Measurements from ENCODE around the gene NWD2.

NWD2 gene

DNA sequence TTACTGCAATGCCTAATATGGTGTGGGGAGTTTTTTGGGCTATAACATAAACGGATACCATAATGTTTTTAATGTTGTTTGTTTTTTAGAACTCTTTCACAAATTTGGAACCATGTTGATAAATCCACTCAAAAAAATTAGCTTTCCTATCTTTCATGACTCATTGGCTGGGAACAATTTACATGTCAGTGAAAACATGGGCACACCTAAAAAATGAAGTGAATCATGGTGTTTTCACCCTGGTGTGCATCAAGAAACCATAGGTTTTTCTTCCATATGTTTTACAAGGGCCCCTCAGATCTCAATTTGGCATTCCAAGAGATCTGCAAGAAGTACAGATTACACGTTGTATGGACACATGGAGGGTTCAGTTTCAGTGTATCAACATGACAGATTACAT, 207.1 kb downstream of the NWD2 start:
- no peaks in the 10 kb centered on the region for H3K9me3 ChIP-seq (ENCODE audit: control insufficient read depth, low read length)
- H3K4me1 ChIP-seq (ENCODE audit: control insufficient read depth, insufficient read depth, low read length): peaks cover 4% of the 10 kb centered on the region
- no peaks in the 10 kb centered on the region for H3K36me3 ChIP-seq (ENCODE audit: control insufficient read depth, insufficient read depth, low read length)
- no peak overlapping the region for H3K9ac ChIP-seq (ENCODE audit: low read length)
- H3K27me3 ChIP-seq (ENCODE audit: control insufficient read depth, insufficient read depth, low read length): no peaks in the 10 kb centered on the region
- no peak overlapping the region for H3K4me3 ChIP-seq (ENCODE audit: low read length)

- no peaks in the 10 kb centered on the region for H3K36me3 ChIP-seq (ENCODE audit: control insufficient read depth, insufficient read depth, low read length)
- peak overlapping the region; percentile 67 for H3K9ac ChIP-seq (ENCODE audit: low read length)
- peak overlapping the region; percentile 40 for H3K4me3 ChIP-seq (ENCODE audit: low read length)
- no peaks in the 10 kb centered on the region for H3K9me3 ChIP-seq (ENCODE audit: control insufficient read depth, low read length)
- peaks cover 13% of the 10 kb centered on the region for H3K4me1 ChIP-seq (ENCODE audit: control insufficient read depth, insufficient read depth, low read length)
- H3K27me3 ChIP-seq (ENCODE audit: control insufficient read depth, insufficient read depth, low read length): no peaks in the 10 kb centered on the region
These were observed 208.4 kb downstream of the NWD2 start for GRCh38 chr4:37452952-37453280.

- peaks cover 14% of the 10 kb centered on the region for H3K4me1 ChIP-seq (ENCODE audit: control insufficient read depth, insufficient read depth, low read length)
- H3K9me3 ChIP-seq (ENCODE audit: control insufficient read depth, low read length): no peaks in the 10 kb centered on the region
- no peaks in the 10 kb centered on the region for H3K36me3 ChIP-seq (ENCODE audit: control insufficient read depth, insufficient read depth, low read length)
- peak overlapping the region; percentile 68 for H3K9ac ChIP-seq (ENCODE audit: low read length)
- peak overlapping the region; percentile 40 for H3K4me3 ChIP-seq (ENCODE audit: low read length)
- H3K27me3 ChIP-seq (ENCODE audit: control insufficient read depth, insufficient read depth, low read length): no peaks in the 10 kb centered on the region
These were observed 208.9 kb downstream of the NWD2 start for GRCh38 chr4:37453281-37453998.

DNA sequence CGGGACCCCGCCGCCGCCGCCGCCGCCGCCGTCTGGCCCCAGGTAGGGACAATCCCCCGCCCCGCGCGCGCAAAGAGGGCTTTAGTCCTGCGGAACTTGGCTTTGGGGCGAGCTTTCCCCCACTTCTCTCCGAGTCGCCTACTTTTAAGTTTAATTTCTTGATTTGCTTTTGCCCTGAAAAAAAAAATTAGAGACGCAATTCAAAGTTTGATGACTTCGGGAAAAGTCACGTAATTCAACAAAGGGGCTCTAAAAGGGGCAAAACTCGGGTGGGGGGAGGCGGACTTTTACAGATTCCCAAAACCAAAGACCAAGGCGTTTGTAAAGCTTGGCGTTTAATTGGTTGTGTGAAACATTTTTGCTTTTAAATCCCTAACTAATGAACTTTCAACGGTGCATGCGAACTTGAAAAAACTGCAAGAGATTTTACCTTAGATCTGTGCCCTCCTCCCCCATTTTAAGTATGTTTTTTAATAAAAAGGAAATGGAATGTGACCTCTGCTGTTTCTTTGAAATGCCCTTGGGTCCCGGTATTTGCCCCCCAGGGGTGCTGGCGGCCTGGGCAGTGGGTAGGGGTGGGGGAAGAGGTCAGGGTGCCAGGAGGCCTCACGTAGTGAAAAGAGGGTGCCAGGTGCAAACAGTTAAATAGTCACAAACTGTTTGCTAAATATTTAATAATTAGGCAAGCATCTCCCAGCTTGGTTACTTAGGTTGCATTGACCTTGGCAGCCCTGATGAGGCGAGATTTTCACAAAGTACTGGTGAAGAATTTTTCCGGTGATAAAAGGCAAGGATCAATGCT, 209.7 kb downstream of the NWD2 start:
- H3K36me3 ChIP-seq (ENCODE audit: control insufficient read depth, insufficient read depth, low read length): no peaks in the 10 kb centered on the region
- H3K9me3 ChIP-seq (ENCODE audit: control insufficient read depth, low read length): no peaks in the 10 kb centered on the region
- H3K4me3 ChIP-seq (ENCODE audit: low read length): peak overlapping the region; percentile 53
- peaks cover 14% of the 10 kb centered on the region for H3K4me1 ChIP-seq (ENCODE audit: control insufficient read depth, insufficient read depth, low read length)
- peak overlapping the region; percentile 68 for H3K9ac ChIP-seq (ENCODE audit: low read length)
- H3K27me3 ChIP-seq (ENCODE audit: control insufficient read depth, insufficient read depth, low read length): no peaks in the 10 kb centered on the region

- Histone ChIP-seq H3K4me3 (ENCODE audit: low read length) (peak overlapping the region; percentile 53), H3K36me3 (ENCODE audit: control insufficient read depth, insufficient read depth, low read length) (no peaks in the 10 kb centered on the region), H3K9me3 (ENCODE audit: control insufficient read depth, low read length) (no peaks in the 10 kb centered on the region), H3K4me1 (ENCODE audit: control insufficient read depth, insufficient read depth, low read length) (peaks cover 14% of the 10 kb centered on the region), H3K27me3 (ENCODE audit: control insufficient read depth, insufficient read depth, low read length) (no peaks in the 10 kb centered on the region), H3K9ac (ENCODE audit: low read length) (peak overlapping the region; percentile 68)
These were observed 211.0 kb downstream of the NWD2 start for GRCh38 chr4:37455301-37456131.

DNA sequence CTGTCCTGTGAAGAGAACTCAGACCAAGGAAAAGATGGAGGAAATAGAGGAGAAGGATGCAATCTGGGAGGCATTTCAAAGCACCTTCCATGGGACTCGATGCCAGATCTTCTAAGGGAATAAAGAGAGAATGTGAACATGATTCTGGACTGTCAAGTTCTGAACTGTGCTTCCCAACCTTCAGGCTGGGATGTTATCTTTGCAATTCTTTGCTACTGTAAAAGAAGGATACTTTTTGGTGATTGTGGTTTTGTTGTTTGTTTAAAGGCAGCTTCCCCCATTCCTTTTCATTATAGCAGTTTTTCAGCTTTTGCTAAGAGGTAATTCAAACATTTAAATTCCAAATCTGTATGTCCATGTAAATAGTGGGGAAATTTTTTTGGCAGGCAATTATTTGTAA, 217.3 kb downstream of the NWD2 start:
- no peaks in the 10 kb centered on the region for H3K36me3 ChIP-seq (ENCODE audit: control insufficient read depth, insufficient read depth, low read length)
- no peak overlapping the region for H3K4me3 ChIP-seq (ENCODE audit: low read length)
- H3K9me3 ChIP-seq (ENCODE audit: control insufficient read depth, low read length): no peaks in the 10 kb centered on the region
- peak overlapping the region; percentile 24 for H3K9ac ChIP-seq (ENCODE audit: low read length)
- H3K4me1 ChIP-seq (ENCODE audit: control insufficient read depth, insufficient read depth, low read length): peaks cover 31% of the 10 kb centered on the region
- H3K27me3 ChIP-seq (ENCODE audit: control insufficient read depth, insufficient read depth, low read length): no peaks in the 10 kb centered on the region

GRCh38 chr4:37463033-37463856, 218.7 kb downstream of the NWD2 start:
- peak overlapping the region; percentile 76 for H3K9ac ChIP-seq (ENCODE audit: low read length)
- peak overlapping the region; percentile 44 for H3K4me3 ChIP-seq (ENCODE audit: low read length)
- H3K9me3 ChIP-seq (ENCODE audit: control insufficient read depth, low read length): no peaks in the 10 kb centered on the region
- H3K36me3 ChIP-seq (ENCODE audit: control insufficient read depth, insufficient read depth, low read length): no peaks in the 10 kb centered on the region
- no peaks in the 10 kb centered on the region for H3K27me3 ChIP-seq (ENCODE audit: control insufficient read depth, insufficient read depth, low read length)
- peaks cover 33% of the 10 kb centered on the region for H3K4me1 ChIP-seq (ENCODE audit: control insufficient read depth, insufficient read depth, low read length)

- Histone ChIP-seq H3K9ac (ENCODE audit: low read length) (peak overlapping the region; percentile 76), H3K36me3 (ENCODE audit: control insufficient read depth, insufficient read depth, low read length) (no peaks in the 10 kb centered on the region), H3K4me1 (ENCODE audit: control insufficient read depth, insufficient read depth, low read length) (peaks cover 42% of the 10 kb centered on the region), H3K27me3 (ENCODE audit: control insufficient read depth, insufficient read depth, low read length) (no peaks in the 10 kb centered on the region), H3K9me3 (ENCODE audit: control insufficient read depth, low read length) (no peaks in the 10 kb centered on the region), H3K4me3 (ENCODE audit: low read length) (peak overlapping the region; percentile 34)
These were observed 220.0 kb downstream of the NWD2 start for GRCh38 chr4:37464373-37465128.

DNA sequence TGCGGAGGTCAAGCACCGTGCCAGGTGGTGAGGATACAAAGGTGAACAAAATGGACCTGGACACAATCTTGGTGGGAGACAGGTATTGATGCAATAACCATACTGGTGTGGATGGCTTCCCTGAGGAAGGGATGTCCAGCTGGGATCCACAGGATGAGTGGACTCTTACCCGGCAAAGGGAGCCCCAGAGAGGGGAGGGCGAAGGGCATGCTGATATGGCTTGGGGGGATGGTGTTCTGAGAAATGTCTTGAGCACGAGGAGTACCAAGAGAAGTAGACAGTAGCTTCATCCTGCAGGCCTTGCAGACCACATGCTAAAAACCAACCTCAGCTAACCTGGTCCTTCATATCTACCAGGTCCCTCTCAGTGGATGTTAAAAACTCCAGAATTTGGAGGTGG, 220.8 kb downstream of the NWD2 start:
- Histone ChIP-seq H3K27me3 (ENCODE audit: control insufficient read depth, insufficient read depth, low read length) (no peaks in the 10 kb centered on the region), H3K4me3 (ENCODE audit: low read length) (no peak overlapping the region), H3K9ac (ENCODE audit: low read length) (no peak overlapping the region), H3K4me1 (ENCODE audit: control insufficient read depth, insufficient read depth, low read length) (peaks cover 46% of the 10 kb centered on the region), H3K36me3 (ENCODE audit: control insufficient read depth, insufficient read depth, low read length) (no peaks in the 10 kb centered on the region), H3K9me3 (ENCODE audit: control insufficient read depth, low read length) (no peaks in the 10 kb centered on the region)

DNA sequence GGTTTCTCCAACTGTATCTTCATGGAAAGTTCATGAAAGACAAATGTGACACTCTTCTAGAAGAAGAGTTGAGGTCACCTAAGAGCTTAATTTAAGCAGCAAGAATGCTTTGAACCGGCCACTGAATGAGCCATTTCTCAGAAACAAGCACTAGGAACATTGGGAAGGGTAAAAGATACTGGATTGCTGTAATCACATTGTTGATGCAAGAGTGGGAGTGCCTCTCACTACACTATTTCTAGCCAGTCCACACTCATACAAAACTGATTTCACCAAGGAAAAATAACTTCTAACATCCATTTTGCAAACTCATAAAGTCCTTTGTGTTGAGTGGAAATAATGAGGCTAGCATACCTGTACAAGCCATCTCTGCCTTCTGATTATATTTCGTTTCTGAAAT, 221.3 kb downstream of the NWD2 start:
- Histone ChIP-seq H3K4me1 (ENCODE audit: control insufficient read depth, insufficient read depth, low read length) (peaks cover 46% of the 10 kb centered on the region), H3K9ac (ENCODE audit: low read length) (no peak overlapping the region), H3K9me3 (ENCODE audit: control insufficient read depth, low read length) (no peaks in the 10 kb centered on the region), H3K36me3 (ENCODE audit: control insufficient read depth, insufficient read depth, low read length) (no peaks in the 10 kb centered on the region), H3K4me3 (ENCODE audit: low read length) (no peak overlapping the region), H3K27me3 (ENCODE audit: control insufficient read depth, insufficient read depth, low read length) (no peaks in the 10 kb centered on the region)

- Histone ChIP-seq H3K9me3 (ENCODE audit: control insufficient read depth, low read length) (no peaks in the 10 kb centered on the region), H3K36me3 (ENCODE audit: control insufficient read depth, insufficient read depth, low read length) (no peaks in the 10 kb centered on the region), H3K27me3 (ENCODE audit: control insufficient read depth, insufficient read depth, low read length) (no peaks in the 10 kb centered on the region), H3K4me3 (ENCODE audit: low read length) (no peak overlapping the region), H3K9ac (ENCODE audit: low read length) (no peak overlapping the region), H3K4me1 (ENCODE audit: control insufficient read depth, insufficient read depth, low read length) (peaks cover 49% of the 10 kb centered on the region)
These were observed 222.7 kb downstream of the NWD2 start for GRCh38 chr4:37467223-37467622.
